Spleen (tissue), 7 donors: ENCODE data around the gene SNX30.

Experiments used
- POLR2A ChIP-seq, 3 donors: fragments of 450-650 bp; IDR thresholded peaks; one replicate each; pipeline ENCODE4 v1.5.1; 2017; ENCODE audit warnings: antibody characterized with exemption in 3 of 3, mild to moderate bottlenecking in 1 of 3
- TF ChIP-seq, protein P1 (sequence below), 11 experiments: fragments of 200-600 bp in 7 of 11; fragments of 450-650 bp in 4 of 11; sonication (generic) in 4 of 11; IDR thresholded peaks in 8 of 11; conservative IDR thresholded peaks in 3 of 11; 1 replicate in 7 of 11; 2 replicates in 4 of 11; pipeline versions ENCODE4 v1.4.0 to v1.8.0; 2016 to 2021; ENCODE audit warnings: antibody characterized with exemption in 11 of 11, inconsistent platforms in 4 of 11, mild to moderate bottlenecking in 1 of 11
- donor health status: DM: no; HTN: no; CAD: no; lungs with moderate emphysema.
- donor health status: DM: no; HTN: no; CAD: no.
- donor health status: DM: no; HTN: no; CAD: no.

DNA sequence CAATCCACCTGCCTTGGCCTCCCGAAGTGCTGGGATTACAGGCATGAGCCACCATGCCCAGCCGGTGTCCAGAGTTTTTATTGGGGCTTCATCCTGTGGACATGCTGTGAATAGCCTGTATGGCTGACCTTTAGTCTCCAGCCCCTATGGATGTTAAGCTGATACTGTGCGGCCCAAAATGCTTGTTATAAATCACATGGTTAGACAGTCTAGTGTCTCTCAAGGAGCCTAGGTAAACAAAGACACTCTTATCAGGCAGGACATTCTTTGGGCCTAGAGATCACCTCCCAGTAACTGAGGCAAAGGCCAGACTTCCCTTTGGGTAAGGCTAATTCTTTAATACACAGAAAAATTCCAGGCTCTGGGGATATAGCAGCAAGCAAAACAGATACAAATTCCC lies 162.1 kb downstream of the SNX30 start:
- TF ChIP-seq, protein P1, sequence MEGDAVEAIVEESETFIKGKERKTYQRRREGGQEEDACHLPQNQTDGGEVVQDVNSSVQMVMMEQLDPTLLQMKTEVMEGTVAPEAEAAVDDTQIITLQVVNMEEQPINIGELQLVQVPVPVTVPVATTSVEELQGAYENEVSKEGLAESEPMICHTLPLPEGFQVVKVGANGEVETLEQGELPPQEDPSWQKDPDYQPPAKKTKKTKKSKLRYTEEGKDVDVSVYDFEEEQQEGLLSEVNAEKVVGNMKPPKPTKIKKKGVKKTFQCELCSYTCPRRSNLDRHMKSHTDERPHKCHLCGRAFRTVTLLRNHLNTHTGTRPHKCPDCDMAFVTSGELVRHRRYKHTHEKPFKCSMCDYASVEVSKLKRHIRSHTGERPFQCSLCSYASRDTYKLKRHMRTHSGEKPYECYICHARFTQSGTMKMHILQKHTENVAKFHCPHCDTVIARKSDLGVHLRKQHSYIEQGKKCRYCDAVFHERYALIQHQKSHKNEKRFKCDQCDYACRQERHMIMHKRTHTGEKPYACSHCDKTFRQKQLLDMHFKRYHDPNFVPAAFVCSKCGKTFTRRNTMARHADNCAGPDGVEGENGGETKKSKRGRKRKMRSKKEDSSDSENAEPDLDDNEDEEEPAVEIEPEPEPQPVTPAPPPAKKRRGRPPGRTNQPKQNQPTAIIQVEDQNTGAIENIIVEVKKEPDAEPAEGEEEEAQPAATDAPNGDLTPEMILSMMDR (IDR thresholded peaks at IDR 0.05 in 8 of 11, conservative IDR thresholded peaks at IDR 0.05 in 3 of 11), result no peak
- no peak for TF ChIP-seq POLR2A (IDR thresholded peaks at IDR 0.05)
